KOPT-K1 (cell line): ENCODE data around the gene FAM228B.
"Not testable (repeated sequence)": the region's sequence is repeated elsewhere in the genome, so short reads cannot be mapped to it uniquely, and the experiment has no call there.

Source experiments
- H3K27ac ChIP-seq: fragments of 200-600 bp; sonication (generic); 2 replicates; pipeline ENCODE4 v1.5.1; 2016; ENCODE audit warnings: antibody characterized with exemption, mild to moderate bottlenecking, low read depth, low read length; ENCODE audit not compliant: poor library complexity, severe bottlenecking
- H3K36me3 ChIP-seq: fragments of 200-600 bp; sonication (generic); 2 replicates; pipeline ENCODE4 v1.5.1; 2017; ENCODE audit warnings: antibody characterized with exemption, mild to moderate bottlenecking, low read length, moderate library complexity; ENCODE audit not compliant: insufficient read depth
- H3K9me3 ChIP-seq: fragments of 200-600 bp; sonication (generic); 2 replicates; pipeline ENCODE4 v1.5.1; 2017; ENCODE audit warnings: antibody characterized with exemption, low read length, mild to moderate bottlenecking; ENCODE audit not compliant: insufficient read depth, poor library complexity, severe bottlenecking

Gene FAM228B

GRCh38 chr2:24117902-24118301 lies 5.4 kb upstream of the FAM228B start:
- Histone ChIP-seq H3K27ac (no peak overlapping the region), H3K36me3 (no peaks in the 10 kb centered on the region), H3K9me3 (no peaks in the 10 kb centered on the region)

- no peak overlapping the region for H3K27ac ChIP-seq
- no peaks in the 10 kb centered on the region for H3K9me3 ChIP-seq
- H3K36me3 ChIP-seq: no peaks in the 10 kb centered on the region
Measured at GRCh38 chr2:24121066-24121465, 2.2 kb upstream of the FAM228B start.

- Histone ChIP-seq H3K9me3 (no peaks in the 10 kb centered on the region), H3K27ac (no peak overlapping the region), H3K36me3 (no peaks in the 10 kb centered on the region)
Measured at GRCh38 chr2:24121469-24121868, 1.8 kb upstream of the FAM228B start.

- Histone ChIP-seq H3K9me3 (no peaks in the 10 kb centered on the region), H3K27ac (peak overlapping the region; percentile 81), H3K36me3 (no peaks in the 10 kb centered on the region)
Measured at GRCh38 chr2:24122366-24123194, 689 bp upstream of the FAM228B start.

GRCh38 chr2:24123922-24124580 lies 782 bp downstream of the FAM228B start:
- Histone ChIP-seq H3K9me3 (no peaks in the 10 kb centered on the region), H3K27ac (peak overlapping the region; percentile 81)

GRCh38 chr2:24125956-24126355 lies 2.7 kb downstream of the FAM228B start:
- H3K27ac ChIP-seq: no peak overlapping the region
- H3K9me3 ChIP-seq: no peaks in the 10 kb centered on the region
- H3K36me3 ChIP-seq: no peaks in the 10 kb centered on the region

More at GRCh38 chr2:24123922-24124580, 782 bp downstream of the FAM228B start:
- no peaks in the 10 kb centered on the region for H3K36me3 ChIP-seq

GRCh38 chr2:24132543-24132942 lies 9.3 kb downstream of the FAM228B start:
- Histone ChIP-seq H3K27ac (no peak overlapping the region), H3K36me3 (no peaks in the 10 kb centered on the region), H3K9me3 (peaks cover 15% of the 10 kb centered on the region)

GRCh38 chr2:24140305-24140704 lies 17.0 kb downstream of the FAM228B start:
- not testable (repeated sequence) for H3K9me3 ChIP-seq, H3K27ac ChIP-seq, H3K36me3 ChIP-seq

GRCh38 chr2:24147364-24147763 lies 24.1 kb downstream of the FAM228B start:
- Histone ChIP-seq H3K9me3 (peaks cover 13% of the 10 kb centered on the region), H3K36me3 (no peaks in the 10 kb centered on the region), H3K27ac (no peak overlapping the region)

- peaks cover 8% of the 10 kb centered on the region for H3K9me3 ChIP-seq
- no peaks in the 10 kb centered on the region for H3K36me3 ChIP-seq
- H3K27ac ChIP-seq: no peak overlapping the region
Measured at GRCh38 chr2:24152413-24153197, 29.3 kb downstream of the FAM228B start.

- Histone ChIP-seq H3K36me3 (no peaks in the 10 kb centered on the region), H3K9me3 (no peaks in the 10 kb centered on the region), H3K27ac (no peak overlapping the region)
Measured at GRCh38 chr2:24153478-24153877, 30.2 kb downstream of the FAM228B start.

- no peaks in the 10 kb centered on the region for H3K36me3 ChIP-seq
- H3K9me3 ChIP-seq: no peaks in the 10 kb centered on the region
- no peak overlapping the region for H3K27ac ChIP-seq
Measured at GRCh38 chr2:24158131-24158530, 34.9 kb downstream of the FAM228B start.

- no peaks in the 10 kb centered on the region for H3K9me3 ChIP-seq
- H3K27ac ChIP-seq: no peak overlapping the region
- H3K36me3 ChIP-seq: no peaks in the 10 kb centered on the region
Measured at GRCh38 chr2:24159708-24160107, 36.4 kb downstream of the FAM228B start.

GRCh38 chr2:24160761-24161160 lies 37.5 kb downstream of the FAM228B start:
- Histone ChIP-seq H3K36me3 (no peaks in the 10 kb centered on the region), H3K9me3 (no peaks in the 10 kb centered on the region), H3K27ac (no peak overlapping the region)

GRCh38 chr2:24162494-24162893 lies 39.2 kb downstream of the FAM228B start:
- no peaks in the 10 kb centered on the region for H3K36me3 ChIP-seq
- H3K9me3 ChIP-seq: no peaks in the 10 kb centered on the region
- no peak overlapping the region for H3K27ac ChIP-seq
